Esophagus muscularis mucosa (tissue), 4 donors: Measurements from ENCODE around the gene MACROD2. TPM values are rescaled to one million over a fixed set of nuclear protein-coding genes. Genes with fewer than 3 reads are reported as not detected.

Source experiments
- DNase-seq: peaks from one replicate; pipeline ENCODE4 v3.0.0-alpha.2; 2017; ENCODE audit errors: extremely low spot score
- H3K27ac ChIP-seq, 4 donors: fragments of 200-600 bp; sonication (generic); replicated peaks in 1 of 4; 1 replicate in 3 of 4; 2 replicates in 1 of 4; pipeline ENCODE4 v1.5.1; 2016 to 2019; ENCODE audit warnings: mild to moderate bottlenecking in 1 of 4
- H3K27me3 ChIP-seq, 4 donors: fragments of 200-600 bp; sonication (generic); one replicate each; pipeline versions ENCODE4 v1.5.1 to v1.6.0; 2016 to 2019
- H3K36me3 ChIP-seq, 4 donors: fragments of 200-600 bp; sonication (generic); one replicate each; pipeline ENCODE4 v1.5.1; 2016 to 2019
- H3K4me1 ChIP-seq, 4 donors: fragments of 200-600 bp; sonication (generic); one replicate each; pipeline ENCODE4 v1.5.1; 2016 to 2019
- H3K4me3 ChIP-seq, 4 donors: fragments of 200-600 bp; sonication (generic); 1 replicate in 2 of 4; 2 replicates in 2 of 4; pipeline ENCODE4 v1.5.1; 2016 to 2019; ENCODE audit warnings: mild to moderate bottlenecking in 4 of 4, moderate library complexity in 1 of 4
- H3K9me3 ChIP-seq, 4 donors: fragments of 200-600 bp; sonication (generic); 1 replicate in 3 of 4; 2 replicates in 1 of 4; pipeline ENCODE4 v1.5.1; 2016 to 2019
- CTCF ChIP-seq, 3 experiments: fragments of 200-600 bp in 2 of 3; fragments of 450-650 bp in 1 of 3; sonication (generic) in 2 of 3; IDR thresholded peaks; one replicate each; pipeline ENCODE4 v1.5.1; 2017 to 2019; ENCODE audit warnings: antibody characterized with exemption in 3 of 3, mild to moderate bottlenecking in 2 of 3, moderate library complexity in 1 of 3
- EP300 ChIP-seq: sonication (generic); formaldehyde crosslinking; IDR thresholded peaks from one replicate; pipeline ENCODE4 v1.6.1; 2017; ENCODE audit warnings: antibody characterized with exemption
- POLR2A ChIP-seq: fragments of 450-650 bp; IDR thresholded peaks from one replicate; pipeline ENCODE4 v1.6.1; 2017; ENCODE audit warnings: antibody characterized with exemption, moderate library complexity, mild to moderate bottlenecking, low read depth
- POLR2AphosphoS5 ChIP-seq, 2 donors: sonication (generic); formaldehyde crosslinking; IDR thresholded peaks; one replicate each; pipeline ENCODE4 v1.6.1; 2017; ENCODE audit warnings: antibody characterized with exemption in 2 of 2
- WGBS: methylation state at CpG from one replicate; pipeline ENCODE4 v1.1.5; 2018; 5-methylcytosine and 5-hydroxymethylcytosine counted together
- intact Hi-C: fragments of 100-400 bp; cut with DNase I; formaldehyde crosslinking; loops from one replicate; pipeline ENCODE4 v1.15.1; 2023
- total RNA-seq, 4 donors: library from RNA; depleted of rRNA; stranded (reverse); fragments of >200 nt; gene quantifications; one replicate each; pipeline versions ENCODE4 v1.1.0 to v1.2.1, GENCODE V29; 2016

MACROD2 gene
- total RNA-seq, 4 donors from 2014 or later: 1.4 to 3.6 (median 2.6) TPM

GRCh38 chr20:15319439-15319838 lies 1324.1 kb downstream of the MACROD2 start:
- 80% methylated on average over 2 of the region's 2 CpGs for WGBS
- Histone ChIP-seq H3K36me3 (no peaks in the 10 kb centered on the region), H3K27ac (no peak overlapping the region), H3K27me3 (no peaks in the 10 kb centered on the region), H3K4me1 (no peaks in the 10 kb centered on the region), H3K4me3 (no peak overlapping the region), H3K9me3 (no peaks in the 10 kb centered on the region)
- intact Hi-C loops: no loop called here
- TF ChIP-seq CTCF (IDR thresholded peaks at IDR 0.05) (no peak), EP300 (no peak), POLR2A (no peak), POLR2AphosphoS5 (IDR thresholded peaks at IDR 0.05) (no peak)
- no peak for DNase-seq

GRCh38 chr20:15320941-15321340 lies 1325.6 kb downstream of the MACROD2 start:
- no peak overlapping the region for H3K4me3 ChIP-seq
- H3K4me1 ChIP-seq: no peaks in the 10 kb centered on the region
- TF ChIP-seq POLR2AphosphoS5 (IDR thresholded peaks at IDR 0.05) (no peak), POLR2A (no peak), EP300 (no peak), CTCF (IDR thresholded peaks at IDR 0.05) (no peak)
- intact Hi-C loops: no loop called here
- H3K9me3 ChIP-seq: no peaks in the 10 kb centered on the region
- H3K27me3 ChIP-seq: no peaks in the 10 kb centered on the region
- WGBS: 75% methylated on average over 2 of the region's 2 CpGs
- H3K27ac ChIP-seq: no peak overlapping the region
- no peaks in the 10 kb centered on the region for H3K36me3 ChIP-seq
- DNase-seq: no peak

GRCh38 chr20:15327123-15327522 lies 1331.8 kb downstream of the MACROD2 start:
- H3K27me3 ChIP-seq: no peaks in the 10 kb centered on the region
- intact Hi-C loops: no loop called here
- no peaks in the 10 kb centered on the region for H3K36me3 ChIP-seq
- no peak for DNase-seq
- H3K4me1 ChIP-seq: no peaks in the 10 kb centered on the region
- no peak overlapping the region for H3K4me3 ChIP-seq
- no peaks in the 10 kb centered on the region for H3K9me3 ChIP-seq
- no peak overlapping the region for H3K27ac ChIP-seq
- 92% methylated on average over 4 of the region's 4 CpGs for WGBS
- TF ChIP-seq EP300: no peak
- no peak for TF ChIP-seq POLR2A
- TF ChIP-seq POLR2AphosphoS5 (IDR thresholded peaks at IDR 0.05): no peak
- no peak for TF ChIP-seq CTCF (IDR thresholded peaks at IDR 0.05)

- TF ChIP-seq CTCF (IDR thresholded peaks at IDR 0.05) (no peak), EP300 (no peak), POLR2AphosphoS5 (IDR thresholded peaks at IDR 0.05) (no peak)
- no peak for DNase-seq
- WGBS: 83% methylated on average over 1 of the region's 1 CpG
- no peaks in the 10 kb centered on the region for H3K36me3 ChIP-seq
- intact Hi-C loops: no loop called here
- H3K4me1 ChIP-seq: no peaks in the 10 kb centered on the region
- no peaks in the 10 kb centered on the region for H3K27me3 ChIP-seq
- H3K9me3 ChIP-seq: no peaks in the 10 kb centered on the region
- H3K4me3 ChIP-seq: no peak overlapping the region
- no peak overlapping the region for H3K27ac ChIP-seq
Observed at GRCh38 chr20:15328084-15328483, 1332.8 kb downstream of the MACROD2 start.

- H3K4me3 ChIP-seq: no peak overlapping the region
- TF ChIP-seq POLR2AphosphoS5 (IDR thresholded peaks at IDR 0.05) (no peak), EP300 (no peak), POLR2A (no peak), CTCF (IDR thresholded peaks at IDR 0.05) (no peak)
- no peak for DNase-seq
- H3K36me3 ChIP-seq: no peaks in the 10 kb centered on the region
- no peaks in the 10 kb centered on the region for H3K4me1 ChIP-seq
- intact Hi-C loops: no loop called here
- H3K27me3 ChIP-seq: no peaks in the 10 kb centered on the region
- WGBS: 100% methylated on average over 1 of the region's 1 CpG
- no peak overlapping the region for H3K27ac ChIP-seq
- no peaks in the 10 kb centered on the region for H3K9me3 ChIP-seq
Observed at GRCh38 chr20:15332711-15333160, 1337.4 kb downstream of the MACROD2 start.
